GM12865 (cell line): ENCODE measurements around the gene CPNE9.

ENCODE experiments used
- DNase-seq: peaks from one replicate; pipeline ENCODE4 v3.0.0; 2010; ENCODE audit warnings: low read depth
- H3K4me3 ChIP-seq: 2 replicates; pipeline ENCODE4 v1.5.1; 2011; ENCODE audit warnings: mild to moderate bottlenecking, low read depth, low read length, control low read depth
- CTCF ChIP-seq: IDR thresholded peaks from 2 replicates; pipeline ENCODE4 v1.5.1; 2011; ENCODE audit warnings: low read length, control low read depth, low read depth, inconsistent platforms; ENCODE audit not compliant: insufficient read depth; ENCODE audit errors: missing control alignments

The CPNE9 gene

GRCh38 chr3:9703736-9704346 is at the start of gene CPNE9:
TSS of gene CPNE9 (plus strand) at chr3:9703833. CDS start at chr3:9703997, 164 bp downstream.
- no peak for TF ChIP-seq CTCF
- DNase-seq, result no peak
- H3K4me3 ChIP-seq, result no peak within 1 kb of the TSS

- TF ChIP-seq CTCF, result no peak
- H3K4me3 ChIP-seq, result no peak overlapping the region
- DNase-seq, result no peak
Measured at GRCh38 chr3:9659849-9660248, 43.8 kb upstream of the CPNE9 start.

GRCh38 chr3:9660972-9661371 is 42.7 kb upstream of the CPNE9 start:
- no peak overlapping the region for H3K4me3 ChIP-seq
- no peak for TF ChIP-seq CTCF
- DNase-seq, result no peak

- TF ChIP-seq CTCF, result no peak
Measured at GRCh38 chr3:9664119-9664751, 39.4 kb upstream of the CPNE9 start.

GRCh38 chr3:9666704-9667445 is 36.8 kb upstream of the CPNE9 start:
- no peak for DNase-seq
- no peak for TF ChIP-seq CTCF
- no peak overlapping the region for H3K4me3 ChIP-seq

More at GRCh38 chr3:9664119-9664751, 39.4 kb upstream of the CPNE9 start:
- DNase-seq, result no peak
- H3K4me3 ChIP-seq, result no peak overlapping the region

- no peak overlapping the region for H3K4me3 ChIP-seq
- TF ChIP-seq CTCF, result no peak
- DNase-seq, result no peak
Measured at GRCh38 chr3:9669277-9669676, 34.4 kb upstream of the CPNE9 start.
